Left lung (tissue), 10 donors: Measurements from ENCODE around the gene NRARP. TPM values are rescaled to one million over a fixed set of nuclear protein-coding genes. Genes with fewer than 3 reads are reported as not detected.
"Not testable (repeated sequence)": the region's sequence is repeated elsewhere in the genome, so short reads cannot be mapped to it uniquely, and the experiment has no call there.

Source experiments
- ATAC-seq: fragments of 200-7000 bp; cut with Tn5 transposase; one replicate; pipeline ENCODE4 v1.9.1; 2020; ENCODE audit warnings: moderate library complexity
- DNase-seq, 4 donors: peaks; one replicate each; pipeline ENCODE4 v3.0.0-alpha.2; 2013 to 2020
- H3K27ac ChIP-seq, 2 donors: fragments of 200-600 bp; sonication (generic) in 1 of 2; one replicate each; pipeline versions ENCODE4 v1.5.0 to v1.8.0; 2020 to 2021
- H3K27me3 ChIP-seq, 2 donors: fragments of 200-600 bp; sonication (generic) in 1 of 2; one replicate each; pipeline versions ENCODE4 v1.5.0 to v1.8.0; 2020 to 2021
- H3K36me3 ChIP-seq, 2 donors: fragments of 200-600 bp; sonication (generic) in 1 of 2; one replicate each; pipeline versions ENCODE4 v1.5.0 to v1.8.0; 2020 to 2021
- H3K4me1 ChIP-seq, 2 donors: fragments of 200-600 bp; one replicate each; pipeline ENCODE4 v1.8.0; 2021
- H3K4me3 ChIP-seq, 2 donors: fragments of 200-600 bp; sonication (generic) in 1 of 2; one replicate each; pipeline versions ENCODE4 v1.5.0 to v1.8.0; 2020 to 2021; ENCODE audit warnings: mild to moderate bottlenecking in 1 of 2
- H3K9me3 ChIP-seq, 2 donors: fragments of 200-600 bp; sonication (generic) in 1 of 2; one replicate each; pipeline versions ENCODE4 v1.5.0 to v1.8.0; 2020 to 2021
- CTCF ChIP-seq, 2 donors: fragments of 200-600 bp; sonication (generic) in 1 of 2; IDR thresholded peaks; one replicate each; pipeline versions ENCODE4 v1.5.0 to v1.8.0; 2021; ENCODE audit warnings: antibody characterized with exemption in 2 of 2
- intact Hi-C, 2 donors: fragments of 100-400 bp; cut with DNase I; formaldehyde crosslinking; loops; one replicate each; pipeline versions ENCODE4 v1.11.2 to v1.14.2; 2022
- polyA plus RNA-seq, 6 donors: library from polyadenylated mRNA; unstranded; fragments of 120-200 nt; gene quantifications; one replicate each; pipeline ENCODE4 v1.2.1, GENCODE V29; 2013; ENCODE audit not compliant: insufficient read length in 6 of 6
- total RNA-seq, 2 donors: library from RNA; stranded (reverse); fragmentation: NEBNext Ultra II Directional; extraction: Animal tissue kit (Norgen Biotek cat#: 25700); gene quantifications; one replicate each; pipeline ENCODE4 v1.2.1, GENCODE V29; 2021
- donor health status: DM: no; HTN: yes; CAD: no.
- donor health status: DM: no; HTN: no; CAD: no.

NRARP gene
- total and polyA plus RNA-seq, 8 donors = 7.0 to 15.2 (median 9.7) TPM

DNA sequence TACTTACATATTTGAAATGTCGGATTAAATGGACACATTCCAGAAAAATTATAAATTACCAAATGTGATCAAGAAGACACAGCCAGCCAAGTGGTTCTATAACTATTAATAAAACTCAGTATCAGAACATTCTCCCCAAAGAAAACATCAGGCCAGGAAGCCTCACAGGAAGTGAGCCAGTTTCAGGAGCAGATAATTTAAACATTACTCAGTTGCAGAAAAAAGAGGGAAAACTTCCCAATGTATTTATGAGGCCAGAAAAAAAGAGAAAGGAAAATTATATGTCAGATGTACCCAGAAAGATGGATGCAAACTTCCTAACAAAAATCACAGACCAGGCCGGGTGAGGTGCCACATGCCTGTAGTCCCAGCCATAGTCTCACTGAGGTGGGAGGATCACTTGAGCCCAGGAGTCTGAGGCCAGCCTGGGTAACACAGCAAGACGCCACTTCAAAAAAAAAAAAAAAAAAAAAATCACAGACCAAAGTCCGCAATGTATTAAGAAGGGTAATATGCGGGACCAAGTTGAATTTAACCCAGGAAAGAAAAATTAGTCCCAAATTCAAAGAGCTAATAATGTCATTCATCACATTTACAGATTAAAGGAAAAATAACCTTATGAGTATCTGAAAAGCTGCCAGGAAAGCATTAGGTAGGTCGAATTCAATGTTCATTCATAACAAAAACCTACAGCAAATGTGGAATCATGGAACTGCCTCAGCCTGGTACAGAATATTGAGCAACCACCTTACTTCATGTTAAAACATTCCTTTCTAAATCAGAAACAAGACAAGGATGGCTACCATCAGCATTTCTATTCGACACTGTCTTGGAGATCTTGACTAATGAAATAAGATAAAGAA, 37.2 kb upstream of the NRARP start:
- ATAC-seq = no peak
- no peak for TF ChIP-seq CTCF (IDR thresholded peaks at IDR 0.05)
- no peaks in the 10 kb centered on the region for H3K27me3 ChIP-seq
- DNase-seq = no peak
- peaks cover 0 to 27% of the 10 kb centered on the region in 2 donors for H3K9me3 ChIP-seq
- H3K4me1 ChIP-seq = no peaks in the 10 kb centered on the region
- H3K4me3 ChIP-seq = no peak overlapping the region
- H3K27ac ChIP-seq = no peak overlapping the region
- no peaks in the 10 kb centered on the region for H3K36me3 ChIP-seq
- intact Hi-C loops = no loop called here

GRCh38 chr9:137336735-137337134, 34.7 kb upstream of the NRARP start:
- no peak for DNase-seq
- H3K27me3 ChIP-seq = no peaks in the 10 kb centered on the region
- no peak for ATAC-seq
- H3K4me3 ChIP-seq = no peak overlapping the region
- H3K4me1 ChIP-seq = no peaks in the 10 kb centered on the region
- H3K9me3 ChIP-seq = peaks cover 0 to 20% of the 10 kb centered on the region in 2 donors
- H3K27ac ChIP-seq = no peak overlapping the region
- intact Hi-C loops = no loop called here
- no peaks in the 10 kb centered on the region for H3K36me3 ChIP-seq
- TF ChIP-seq CTCF (IDR thresholded peaks at IDR 0.05) = no peak

DNA sequence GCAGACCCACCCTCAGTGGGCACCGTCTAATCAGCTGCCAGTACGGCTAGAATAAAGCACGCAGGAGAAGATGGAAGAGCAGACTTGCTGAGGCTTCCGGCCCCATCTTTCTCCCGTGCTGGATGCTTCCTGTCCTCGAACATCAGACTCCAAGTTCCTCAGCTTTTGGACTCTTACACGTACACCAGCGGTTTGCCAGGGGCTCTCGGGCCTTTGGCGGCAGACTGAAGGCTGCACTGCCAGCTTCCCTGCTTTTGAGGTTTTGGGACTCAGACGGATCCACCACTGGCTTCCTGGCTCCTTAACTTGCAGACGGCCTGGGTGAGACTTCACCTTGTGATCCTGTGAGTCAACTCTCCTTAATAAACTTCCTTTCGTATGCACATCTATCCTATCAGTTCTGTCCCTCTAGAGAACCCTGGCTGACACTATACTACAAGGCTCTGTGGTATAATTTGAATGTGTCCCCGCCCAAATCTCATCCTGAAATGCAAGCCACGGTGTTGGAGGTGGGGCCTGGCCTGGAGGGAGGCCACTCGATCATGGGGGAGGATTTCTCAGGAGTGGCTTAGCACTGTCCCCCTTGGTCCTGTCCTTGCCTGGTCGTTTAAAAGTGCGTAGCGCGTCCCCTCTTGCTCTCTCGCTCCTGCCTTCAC, 31.1 kb upstream of the NRARP start:
- intact Hi-C loops = no loop called here
- no peak for ATAC-seq
- no peak for TF ChIP-seq CTCF (IDR thresholded peaks at IDR 0.05)
- H3K27me3 ChIP-seq = no peaks in the 10 kb centered on the region
- H3K4me3 ChIP-seq = no peak overlapping the region
- no peak for DNase-seq
- no peaks in the 10 kb centered on the region for H3K4me1 ChIP-seq
- no peak overlapping the region for H3K27ac ChIP-seq
- H3K9me3 ChIP-seq = peaks cover 0 to 20% of the 10 kb centered on the region in 2 donors
- H3K36me3 ChIP-seq = no peaks in the 10 kb centered on the region

GRCh38 chr9:137331929-137332328, 29.9 kb upstream of the NRARP start:
- Histone ChIP-seq H3K27ac (no peak overlapping the region), H3K27me3 (no peaks in the 10 kb centered on the region), H3K9me3 (peaks cover 0 to 12% of the 10 kb centered on the region in 2 donors), H3K4me1 (no peaks in the 10 kb centered on the region), H3K4me3 (no peak overlapping the region), H3K36me3 (no peaks in the 10 kb centered on the region)
- no peak for TF ChIP-seq CTCF (IDR thresholded peaks at IDR 0.05)
- DNase-seq (no peak), ATAC-seq (no peak)
- intact Hi-C loops = no loop called here

DNA sequence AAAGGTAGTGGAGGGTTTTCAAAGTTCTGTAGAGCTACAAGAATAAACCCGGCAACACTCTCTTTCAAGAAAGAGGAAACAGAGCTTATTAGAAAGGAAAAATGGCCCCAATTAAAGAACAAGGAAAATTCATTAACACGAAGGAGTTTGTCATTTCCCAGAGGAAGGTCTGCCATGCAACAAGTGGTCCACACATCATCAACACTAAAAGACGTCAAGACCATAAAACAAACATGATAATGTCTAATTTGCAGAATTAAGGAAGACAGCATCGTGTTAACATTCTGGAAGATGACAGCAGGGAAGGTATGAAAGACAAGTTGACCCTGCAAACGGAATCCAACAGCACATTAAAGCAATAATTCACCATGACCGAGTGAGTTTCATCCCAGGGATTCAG, 28.6 kb upstream of the NRARP start:
- H3K9me3 ChIP-seq = peaks cover 0 to under 1% of the 10 kb centered on the region in 2 donors
- no peak for TF ChIP-seq CTCF (IDR thresholded peaks at IDR 0.05)
- H3K36me3 ChIP-seq = no peaks in the 10 kb centered on the region
- no peak overlapping the region for H3K4me3 ChIP-seq
- intact Hi-C loops = no loop called here
- no peak for ATAC-seq
- H3K27ac ChIP-seq = no peak overlapping the region
- H3K27me3 ChIP-seq = no peaks in the 10 kb centered on the region
- H3K4me1 ChIP-seq = no peaks in the 10 kb centered on the region
- no peak for DNase-seq

GRCh38 chr9:137329590-137329989, 27.5 kb upstream of the NRARP start:
- H3K27me3 ChIP-seq, H3K4me1 ChIP-seq, H3K27ac ChIP-seq, intact Hi-C loops, H3K4me3 ChIP-seq, H3K9me3 ChIP-seq, H3K36me3 ChIP-seq, DNase-seq, ATAC-seq: not testable (repeated sequence)

DNA sequence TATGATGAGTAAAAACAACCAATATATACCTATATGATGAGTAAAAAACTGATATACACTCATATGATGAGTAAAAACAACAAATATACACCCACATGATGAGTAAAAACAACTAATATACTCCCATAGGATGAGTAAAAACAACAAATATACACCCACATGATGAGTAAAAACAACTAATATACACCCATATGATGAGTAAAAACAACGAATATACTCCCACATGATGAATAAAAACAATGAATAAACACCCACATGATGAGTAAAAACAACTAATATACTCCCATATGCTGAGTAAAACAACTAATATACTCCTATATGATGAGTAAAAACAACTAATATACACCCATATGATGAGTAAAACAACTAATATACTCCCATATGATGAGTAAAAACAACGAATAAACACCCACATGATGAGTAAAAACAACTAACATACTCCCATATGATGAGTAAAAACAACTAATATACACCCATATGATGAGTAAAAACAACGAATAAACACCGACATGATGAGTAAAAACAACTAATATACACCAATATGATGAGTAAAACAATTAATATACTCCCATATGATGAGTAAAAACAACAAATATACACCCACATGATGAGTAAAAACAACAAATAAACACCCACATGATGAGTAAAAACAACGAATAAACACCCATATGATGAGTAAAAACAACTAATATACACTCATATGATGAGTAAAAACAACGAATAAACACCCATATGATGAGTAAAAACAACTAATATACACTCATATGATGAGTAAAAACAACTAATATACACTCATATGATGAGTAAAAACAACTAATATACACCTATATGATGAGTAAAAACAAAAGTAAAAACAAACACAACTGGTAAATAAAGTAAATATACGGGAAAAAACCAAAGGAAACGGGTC, 25.8 kb upstream of the NRARP start:
- H3K36me3 ChIP-seq, H3K4me1 ChIP-seq, DNase-seq, H3K4me3 ChIP-seq, H3K27ac ChIP-seq, intact Hi-C loops, ATAC-seq, H3K27me3 ChIP-seq, H3K9me3 ChIP-seq: not testable (repeated sequence)
